Neural cell (in vitro differentiated cells): ENCODE data around the gene DNHD1. TPM values are rescaled to one million over a fixed set of nuclear protein-coding genes. Genes with fewer than 3 reads are reported as not detected.

Experiments used
- H2AFZ ChIP-seq: fragments of 200-600, 300-800 bp; sonication (generic), shearing (Covaris generic); 2 replicates; pipeline ENCODE4 v1.6.0; 2014; ENCODE audit warnings: low read depth, mild to moderate bottlenecking, antibody characterized with exemption, low read length, moderate library complexity
- H3F3A ChIP-seq: fragments of 200-600 bp; shearing (Covaris generic); 2 replicates; pipeline ENCODE4 v1.6.1; 2016; ENCODE audit warnings: mild to moderate bottlenecking, moderate library complexity, mixed read lengths, antibody characterized with exemption, low read length; ENCODE audit not compliant: insufficient read depth, poor library complexity, severe bottlenecking
- H3K27ac ChIP-seq: fragments of 200-600, 300-800 bp; sonication (generic), shearing (Covaris generic); 2 replicates; pipeline ENCODE4 v1.5.1; 2014; ENCODE audit warnings: mild to moderate bottlenecking, low read length, moderate library complexity
- H3K27me3 ChIP-seq: fragments of 300-800, 200-600 bp; sonication (generic), shearing (Covaris generic); 2 replicates; pipeline ENCODE4 v1.6.0; 2014; ENCODE audit warnings: mild to moderate bottlenecking, low read depth, low read length, moderate library complexity; ENCODE audit not compliant: insufficient read depth
- H3K36me3 ChIP-seq: fragments of 300-800, 200-600 bp; sonication (generic), shearing (Covaris generic); 2 replicates; pipeline ENCODE4 v1.5.1; 2014; ENCODE audit warnings: mild to moderate bottlenecking, antibody characterized with exemption, low read length, moderate library complexity; ENCODE audit not compliant: insufficient read depth
- H3K4me2 ChIP-seq: fragments of 300-800, 200-600 bp; sonication (generic), shearing (Covaris generic); 2 replicates; pipeline ENCODE4 v1.6.0; 2014; ENCODE audit warnings: mild to moderate bottlenecking, low read length
- H3K4me3 ChIP-seq: fragments of 300-800, 200-600 bp; sonication (generic), shearing (Covaris generic); 2 replicates; pipeline ENCODE4 v1.5.1; 2014; ENCODE audit warnings: mild to moderate bottlenecking, low read length, moderate library complexity
- H3K79me2 ChIP-seq: fragments of 200-600 bp; shearing (Covaris generic); replicated peaks from 2 replicates; pipeline ENCODE4 v1.6.0; 2014; ENCODE audit warnings: mild to moderate bottlenecking, low read length, moderate library complexity; ENCODE audit not compliant: insufficient read depth
- H3K9ac ChIP-seq: fragments of 300-800, 200-600 bp; sonication (generic), shearing (Covaris generic); 2 replicates; pipeline ENCODE4 v1.6.1; 2016; ENCODE audit warnings: mild to moderate bottlenecking, low read length, mixed read lengths
- H3K9me2 ChIP-seq: fragments of 200-600 bp; shearing (Covaris generic); 2 replicates; pipeline ENCODE4 v1.6.1; 2016; ENCODE audit warnings: mild to moderate bottlenecking, low read length, mixed read lengths; ENCODE audit not compliant: insufficient read depth
- H3K9me3 ChIP-seq: fragments of 200-600, 300-800 bp; sonication (generic), shearing (Covaris generic); 2 replicates; pipeline ENCODE4 v1.6.1; 2016; ENCODE audit warnings: mild to moderate bottlenecking, mixed run types, low read length, moderate library complexity, mixed read lengths
- H4K20me1 ChIP-seq: fragments of 200-600 bp; shearing (Covaris generic); 2 replicates; pipeline ENCODE4 v1.6.1; 2016; ENCODE audit warnings: mild to moderate bottlenecking, mixed run types; ENCODE audit not compliant: insufficient read depth
- CTCF ChIP-seq: fragments of 450-650 bp; IDR thresholded peaks from 2 replicates; pipeline ENCODE4 v1.5.1; 2014; ENCODE audit warnings: antibody characterized with exemption, mild to moderate bottlenecking, moderate library complexity; ENCODE audit not compliant: poor library complexity, severe bottlenecking
- EP300 ChIP-seq: fragments of 450-650 bp; conservative IDR thresholded peaks from 2 replicates; pipeline ENCODE4 v1.6.1; 2014; ENCODE audit warnings: antibody characterized with exemption, mild to moderate bottlenecking, moderate library complexity; ENCODE audit not compliant: poor library complexity, severe bottlenecking
- EZH2 ChIP-seq: fragments of 200-600, 300-800 bp; shearing (Covaris generic), sonication (generic); IDR thresholded peaks from 2 replicates; pipeline ENCODE4 v1.6.1; 2014; ENCODE audit warnings: antibody characterized with exemption, low read length, borderline replicate concordance, mild to moderate bottlenecking; ENCODE audit not compliant: insufficient read depth, poor library complexity, severe bottlenecking
- MXI1 ChIP-seq: fragments of 450-650 bp; conservative IDR thresholded peaks from 2 replicates; pipeline ENCODE4 v1.6.1; 2014; ENCODE audit warnings: antibody characterized with exemption, mild to moderate bottlenecking; ENCODE audit not compliant: poor library complexity, severe bottlenecking
- POLR2AphosphoS5 ChIP-seq: IDR thresholded peaks from 2 replicates; pipeline ENCODE4 v1.6.1; 2012
- RAD21 ChIP-seq: fragments of 450-650 bp; conservative IDR thresholded peaks from 2 replicates; pipeline ENCODE4 v1.6.1; 2014; ENCODE audit warnings: antibody characterized with exemption, mild to moderate bottlenecking, moderate library complexity
- SMC3 ChIP-seq: fragments of 450-650 bp; conservative IDR thresholded peaks from 2 replicates; pipeline ENCODE4 v1.6.1; 2014; ENCODE audit warnings: antibody characterized with exemption, mild to moderate bottlenecking, moderate library complexity; ENCODE audit not compliant: poor library complexity
- TAF1 ChIP-seq: IDR thresholded peaks from 2 replicates; pipeline ENCODE4 v1.6.1; 2012; ENCODE audit warnings: low read depth
- polyA plus RNA-seq: library from polyadenylated mRNA; depleted of rRNA; stranded (reverse); fragments of >200 nt; gene quantifications from 2 replicates; pipeline ENCODE4 v1.2.3, GENCODE V29; 2014
- TF ChIP-seq, protein P1 (sequence below): IDR thresholded peaks from 2 replicates; pipeline ENCODE4 v1.6.1; 2012; ENCODE audit warnings: borderline replicate concordance

The DNHD1 gene
- polyA plus RNA-seq, 1 donor from 2014 or later, result 5.1 TPM

GRCh38 chr11:6544921-6545850, 48.1 kb downstream of the DNHD1 start:
- Histone ChIP-seq H3K4me3 (no peak overlapping the region), H3K27me3 (no peaks in the 10 kb centered on the region), H4K20me1 (no peaks in the 10 kb centered on the region), H3K9ac (no peak overlapping the region), H3K36me3 (no peaks in the 10 kb centered on the region), H3K27ac (no peak overlapping the region), H3K9me2 (no peaks in the 10 kb centered on the region), H3K4me2 (no peak overlapping the region), H3K79me2 (no peaks in the 10 kb centered on the region), H3F3A (no peaks in the 10 kb centered on the region), H2AFZ (no peak overlapping the region), H3K9me3 (no peaks in the 10 kb centered on the region)
- TF ChIP-seq EZH2 (no peak), RAD21 (no peak), MXI1 (no peak), EP300 (no peak), TAF1 (no peak), CTCF (no peak), SMC3 (no peak), POLR2AphosphoS5 (no peak)
- TF ChIP-seq, protein P1, sequence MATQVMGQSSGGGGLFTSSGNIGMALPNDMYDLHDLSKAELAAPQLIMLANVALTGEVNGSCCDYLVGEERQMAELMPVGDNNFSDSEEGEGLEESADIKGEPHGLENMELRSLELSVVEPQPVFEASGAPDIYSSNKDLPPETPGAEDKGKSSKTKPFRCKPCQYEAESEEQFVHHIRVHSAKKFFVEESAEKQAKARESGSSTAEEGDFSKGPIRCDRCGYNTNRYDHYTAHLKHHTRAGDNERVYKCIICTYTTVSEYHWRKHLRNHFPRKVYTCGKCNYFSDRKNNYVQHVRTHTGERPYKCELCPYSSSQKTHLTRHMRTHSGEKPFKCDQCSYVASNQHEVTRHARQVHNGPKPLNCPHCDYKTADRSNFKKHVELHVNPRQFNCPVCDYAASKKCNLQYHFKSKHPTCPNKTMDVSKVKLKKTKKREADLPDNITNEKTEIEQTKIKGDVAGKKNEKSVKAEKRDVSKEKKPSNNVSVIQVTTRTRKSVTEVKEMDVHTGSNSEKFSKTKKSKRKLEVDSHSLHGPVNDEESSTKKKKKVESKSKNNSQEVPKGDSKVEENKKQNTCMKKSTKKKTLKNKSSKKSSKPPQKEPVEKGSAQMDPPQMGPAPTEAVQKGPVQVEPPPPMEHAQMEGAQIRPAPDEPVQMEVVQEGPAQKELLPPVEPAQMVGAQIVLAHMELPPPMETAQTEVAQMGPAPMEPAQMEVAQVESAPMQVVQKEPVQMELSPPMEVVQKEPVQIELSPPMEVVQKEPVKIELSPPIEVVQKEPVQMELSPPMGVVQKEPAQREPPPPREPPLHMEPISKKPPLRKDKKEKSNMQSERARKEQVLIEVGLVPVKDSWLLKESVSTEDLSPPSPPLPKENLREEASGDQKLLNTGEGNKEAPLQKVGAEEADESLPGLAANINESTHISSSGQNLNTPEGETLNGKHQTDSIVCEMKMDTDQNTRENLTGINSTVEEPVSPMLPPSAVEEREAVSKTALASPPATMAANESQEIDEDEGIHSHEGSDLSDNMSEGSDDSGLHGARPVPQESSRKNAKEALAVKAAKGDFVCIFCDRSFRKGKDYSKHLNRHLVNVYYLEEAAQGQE, result no peak

GRCh38 chr11:6545917-6546605, 49.0 kb downstream of the DNHD1 start:
- Histone ChIP-seq H3K27ac (no peak overlapping the region), H3K4me2 (no peak overlapping the region)
- TF ChIP-seq POLR2AphosphoS5 (no peak), CTCF (no peak), MXI1 (no peak), RAD21 (no peak), TAF1 (no peak), EZH2 (no peak), SMC3 (no peak), EP300 (no peak)
- TF ChIP-seq, protein P1, result no peak

More at GRCh38 chr11:6545917-6546605, 49.0 kb downstream of the DNHD1 start:
- no peaks in the 10 kb centered on the region for H3K36me3 ChIP-seq
- H4K20me1 ChIP-seq, result no peaks in the 10 kb centered on the region
- H3K79me2 ChIP-seq, result no peaks in the 10 kb centered on the region
- H3K4me3 ChIP-seq, result no peak overlapping the region
- H3K9me3 ChIP-seq, result no peaks in the 10 kb centered on the region
- no peaks in the 10 kb centered on the region for H3F3A ChIP-seq
- no peak overlapping the region for H3K9ac ChIP-seq
- no peaks in the 10 kb centered on the region for H3K9me2 ChIP-seq
- H3K27me3 ChIP-seq, result no peaks in the 10 kb centered on the region
- no peak overlapping the region for H2AFZ ChIP-seq
